Left hindlimb (tissue), 1 donor: ENCODE measurements around the gene ATP11A.

Source experiments
- DNase-seq: peaks from one replicate; pipeline ENCODE4 v3.0.0-alpha.2; 2018

The ATP11A gene

DNA sequence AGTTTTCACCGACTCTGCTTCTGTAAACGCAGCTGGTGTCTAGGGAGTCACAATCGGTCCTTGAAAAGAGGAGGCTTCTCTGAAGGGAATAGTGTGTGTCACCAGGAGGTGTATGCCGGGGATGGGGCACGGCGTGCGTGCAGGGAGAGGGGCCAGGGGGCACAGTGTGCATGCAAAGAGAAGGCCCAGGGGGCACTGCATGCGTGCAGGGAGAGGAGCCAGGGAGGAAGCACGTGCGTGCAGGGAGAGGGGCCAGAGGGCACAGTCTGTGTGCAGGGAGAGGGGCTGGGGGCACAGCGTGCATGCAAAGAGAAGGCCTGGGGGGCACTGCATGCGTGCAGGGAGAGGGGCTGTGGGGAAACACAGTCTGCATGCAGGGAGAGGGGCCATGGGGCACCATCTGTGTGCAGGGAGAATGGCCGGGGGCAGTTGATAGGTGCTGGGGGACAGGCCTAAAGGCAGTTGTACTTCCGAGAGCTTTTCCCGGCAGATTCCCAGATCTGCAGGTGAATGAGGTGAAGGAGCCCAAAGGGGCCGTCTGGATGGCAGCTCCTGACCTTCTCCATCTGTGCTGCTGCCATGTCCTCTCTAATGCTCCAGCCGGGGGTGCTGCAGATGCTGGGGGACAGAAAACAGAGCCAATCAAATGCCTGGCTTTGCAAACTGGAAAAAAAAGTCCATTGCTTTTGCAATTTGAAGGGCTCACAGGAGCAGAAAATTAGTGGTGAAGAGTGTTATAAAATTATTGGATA lies 36.4 kb downstream of the ATP11A start:
- DNase-seq, result no peak

DNA sequence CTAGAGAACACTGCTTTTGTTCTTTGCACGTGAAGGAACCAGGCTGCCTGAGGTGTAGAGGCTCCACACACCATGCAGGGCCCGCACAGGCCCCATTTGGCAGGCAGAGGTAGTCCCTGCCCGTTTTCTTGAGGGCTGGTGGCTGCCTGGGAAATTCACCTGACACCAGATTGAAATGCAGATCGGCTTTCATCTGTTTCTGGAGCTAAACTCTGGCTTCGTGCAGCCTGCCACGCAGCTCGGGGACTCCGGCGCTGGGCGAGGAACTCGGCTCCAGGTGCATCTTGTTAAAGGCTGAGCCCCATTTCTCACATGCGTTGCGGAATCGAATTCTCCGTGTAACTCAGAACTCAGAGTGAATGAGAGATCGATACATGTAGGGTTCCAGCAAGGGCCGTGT lies 37.7 kb downstream of the ATP11A start:
- DNase-seq, result no peak

GRCh38 chr13:112728375-112729126 lies 38.7 kb downstream of the ATP11A start:
- no peak for DNase-seq

GRCh38 chr13:112729408-112729807 lies 39.6 kb downstream of the ATP11A start:
- DNase-seq, result no peak

- DNase-seq, result no peak
Measured at GRCh38 chr13:112730157-112730671, 40.4 kb downstream of the ATP11A start.

- no peak for DNase-seq
Measured at GRCh38 chr13:112731667-112732616, 42.1 kb downstream of the ATP11A start.

GRCh38 chr13:112732679-112733078 lies 42.8 kb downstream of the ATP11A start:
- no peak for DNase-seq

- DNase-seq, result no peak
Measured at GRCh38 chr13:112733112-112733511, 43.3 kb downstream of the ATP11A start.

- DNase-seq, result no peak
Measured at GRCh38 chr13:112733661-112734379, 44.0 kb downstream of the ATP11A start.

- DNase-seq, result no peak
Measured at GRCh38 chr13:112734696-112735547, 45.1 kb downstream of the ATP11A start.

- no peak for DNase-seq
Measured at GRCh38 chr13:112735791-112736190, 46.0 kb downstream of the ATP11A start.

GRCh38 chr13:112737294-112737693 lies 47.5 kb downstream of the ATP11A start:
- DNase-seq, result no peak

GRCh38 chr13:112738606-112739005 lies 48.8 kb downstream of the ATP11A start:
- DNase-seq, result no peak

GRCh38 chr13:112740502-112741131 lies 50.8 kb downstream of the ATP11A start:
- DNase-seq, result peak; percentile 68

- no peak for DNase-seq
Measured at GRCh38 chr13:112741185-112741755, 51.4 kb downstream of the ATP11A start.

DNA sequence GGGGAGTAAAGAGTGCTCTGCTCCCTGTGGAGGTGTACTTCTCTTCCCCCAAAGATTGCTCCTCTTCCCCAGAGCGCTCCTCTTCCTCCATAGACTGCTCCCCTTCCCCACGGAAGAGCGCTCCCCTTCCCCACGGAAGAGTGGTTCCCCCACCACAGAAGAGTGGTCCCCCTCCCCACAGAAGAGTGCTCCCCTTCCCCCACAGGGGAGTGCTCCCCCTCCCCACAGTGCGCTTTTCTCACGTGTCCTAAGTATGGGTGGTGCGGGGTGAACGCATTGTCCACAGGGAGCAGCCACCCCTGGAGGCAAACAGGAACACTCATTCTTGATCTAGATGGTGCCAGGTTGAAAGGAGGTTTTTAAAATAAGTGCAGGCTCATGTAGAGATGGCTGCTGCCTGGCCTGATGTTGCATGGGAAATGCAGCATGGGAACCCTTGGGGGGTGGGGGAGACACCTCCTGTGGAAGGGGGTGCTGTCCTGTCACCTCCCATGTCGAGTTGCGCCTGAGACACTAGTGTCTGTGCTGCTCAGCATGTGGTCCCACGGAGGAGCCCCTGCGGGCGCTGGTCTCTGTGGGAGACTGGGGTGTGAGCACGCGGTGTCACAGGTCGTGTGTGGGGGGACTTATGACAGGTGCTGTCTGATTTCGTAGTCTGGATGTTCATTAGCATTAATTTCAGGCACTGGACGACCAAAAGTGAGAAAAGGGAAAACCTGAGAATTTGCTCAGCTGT lies 52.2 kb downstream of the ATP11A start:
- DNase-seq, result no peak

GRCh38 chr13:112742583-112742982 lies 52.7 kb downstream of the ATP11A start:
- no peak for DNase-seq

GRCh38 chr13:112743451-112744167 lies 53.8 kb downstream of the ATP11A start:
- DNase-seq, result no peak
